ENCODE data around the gene PSEN1. TPM values are rescaled to one million over a fixed set of nuclear protein-coding genes. Genes with fewer than 3 reads are reported as not detected.

Gene PSEN1
- total and polyA plus RNA-seq, 10 of the 15 experiments (the other 5 are each of a cell fraction or from before 2014, with no cell fraction given), result 8.9 to 32.3 (median 21.8) TPM

DNA sequence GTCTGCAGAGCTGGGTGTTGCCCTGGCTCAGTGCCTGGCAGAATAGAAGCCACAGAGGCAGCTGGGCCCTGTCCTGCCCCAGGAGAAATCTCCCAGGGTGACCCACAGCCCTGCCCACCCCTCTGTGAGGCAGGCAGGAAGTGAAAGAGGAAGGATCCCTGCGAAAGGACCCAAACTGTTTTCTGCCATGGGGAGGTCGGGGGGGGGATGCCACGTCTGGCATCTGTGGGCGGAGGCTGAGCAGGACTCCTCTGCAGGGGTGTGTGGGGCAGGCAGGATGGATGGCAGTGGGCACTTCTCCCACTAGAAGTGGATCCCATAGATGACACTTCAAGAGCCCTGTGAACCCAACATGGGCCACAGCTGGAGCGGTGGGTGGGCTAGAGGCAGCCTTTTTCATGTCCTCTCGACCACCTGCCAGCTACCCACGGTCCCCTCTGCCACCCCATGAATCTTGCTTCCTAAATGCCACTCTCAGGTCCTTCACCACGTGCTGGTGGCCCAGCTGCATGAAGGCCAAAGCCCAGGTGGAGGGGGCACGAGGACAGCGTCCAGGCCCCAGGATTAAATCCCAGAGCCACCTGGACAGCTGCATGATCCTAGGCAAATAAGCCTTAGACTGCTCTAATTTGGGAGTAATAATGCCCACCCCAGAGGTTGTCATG lies 104.6 kb downstream of the PSEN1 start:
- in situ Hi-C loops (cut with MboI) (no loop called here), intact Hi-C loops (cut with micrococcal nuclease; ENCODE audit: unreplicated experiment) (no loop called here)
- no peak for FAIRE-seq
- 53% methylated on average over 10 of the region's 10 CpGs for WGBS (ENCODE audit: insufficient coverage, insufficient replicate concordance, low lambda C conversion rate, missing lambda C conversion rate)
- POLR2A ChIA-PET, result interaction anchor here (0.7 kb wide), 1 partner anchor 51 kb away, joined by 4 read pairs; no protein-coding TSS in a partner anchor
- peaks cover 50% of the 10 kb centered on the region for H3K4me1 ChIP-seq (ENCODE audit: control insufficient read depth, insufficient read depth, low read length)
- H3K4me3 ChIP-seq, result no peak overlapping the region
- 0 out of 2 replicates have a peak, but pooled peaks cover 4% of the 10 kb centered on the region for H4K20me1 ChIP-seq (ENCODE audit: control insufficient read depth, insufficient read depth)
- no peak overlapping the region for H3K27ac ChIP-seq (ENCODE audit: control insufficient read depth, insufficient read depth)
- no peaks in the 10 kb centered on the region for H3K79me2 ChIP-seq (ENCODE audit: control insufficient read depth, insufficient read depth, low read length)
- CTCF ChIA-PET, result interaction anchor here (1.0 kb wide), 1 partner anchor 97 kb away, joined by 3 read pairs; no protein-coding TSS in a partner anchor
- no peaks in the 10 kb centered on the region; the same call in 2 of the 3 replicates for H3K9me3 ChIP-seq (replicated peaks; ENCODE audit: control insufficient read depth, insufficient read depth, low read length)
- ATAC-seq, result peak; percentile 6
- no peak overlapping the region for H3K4me2 ChIP-seq (ENCODE audit: control insufficient read depth, insufficient read depth)
- DNase-seq (ENCODE audit: low read depth, low spot score), result no peak
- SMC1A ChIA-PET (ENCODE audit: uncharacterized antibody, unreplicated experiment), result interaction anchor here (1.0 to 2.1 kb wide), 2 partner anchors 39 to 231 kb away, joined by 3 to 8 read pairs; no protein-coding TSS in a partner anchor
- RAD21 ChIA-PET (ENCODE audit: unreplicated experiment), result interaction anchor here (0.7 to 1.2 kb wide), 3 partner anchors 9 to 26 kb away, joined by 3 to 4 read pairs (median 3); no protein-coding TSS in a partner anchor
- no TSS peak for BruUV-seq (replicated peaks)
- H3K27me3 ChIP-seq (replicated peaks in 1 of 2; ENCODE audit: control insufficient read depth in 2 of 2, insufficient read depth in 2 of 2, low read length in 1 of 2), result peaks cover 8 to 16% of the 10 kb centered on the region in 2 experiments
- H2AFZ ChIP-seq (ENCODE audit: control insufficient read depth, low read depth, low read length), result no peak overlapping the region
- H3K9ac ChIP-seq (ENCODE audit: control insufficient read depth, insufficient read depth, low read length), result no peak overlapping the region
- no peaks in the 10 kb centered on the region for H3K36me3 ChIP-seq (ENCODE audit: control insufficient read depth in 2 of 2, insufficient read depth in 2 of 2, low read length in 1 of 2)
- no peak for TF ChIP-seq TBL1XR1 (IDR thresholded peaks at IDR 0.05; ENCODE audit: low read depth, low read length)
- TF ChIP-seq CEBPB (IDR thresholded peaks at IDR 0.05; ENCODE audit: borderline replicate concordance in 1 of 2, low read depth in 2 of 2, low read length in 2 of 2), result no peak
- TF ChIP-seq SMC3 (IDR thresholded peaks at IDR 0.05; ENCODE audit: borderline replicate concordance, low read length), result no peak
- TF ChIP-seq IKZF1 (conservative IDR thresholded peaks at IDR 0.05), result peak; percentile 74; the same call in 1 of the 2 replicates
- TF ChIP-seq E2F4 (IDR thresholded peaks at IDR 0.05; ENCODE audit: low read depth, low read length), result no peak
- TF ChIP-seq POU2F2 (IDR thresholded peaks at IDR 0.05; ENCODE audit: borderline replicate concordance, low read depth, low read length), result no peak
- no peak for TF ChIP-seq RELB (IDR thresholded peaks at IDR 0.05; ENCODE audit: low read depth)
- TF ChIP-seq ZBED1 (IDR thresholded peaks at IDR 0.05; ENCODE audit: borderline replicate concordance), result no peak
- TF ChIP-seq SRF (IDR thresholded peaks at IDR 0.05; ENCODE audit: low read depth in 2 of 2, low read length in 2 of 2), result no peak
- TF ChIP-seq SUZ12 (IDR thresholded peaks at IDR 0.05; ENCODE audit: unreplicated experiment), result no peak
- TF ChIP-seq BMI1 (IDR thresholded peaks at IDR 0.05; ENCODE audit: borderline replicate concordance), result no peak
- TF ChIP-seq RCOR1 (conservative IDR thresholded peaks at IDR 0.05; ENCODE audit: low read depth, low read length), result no peak
- 0 out of 2 replicates have a peak, but pooled peaks have one; percentile 52 for TF ChIP-seq GATAD2B (conservative IDR thresholded peaks at IDR 0.05; ENCODE audit: low read depth)
- TF ChIP-seq DPF2 (IDR thresholded peaks at IDR 0.05), result peak; percentile 29; the same call in 1 of the 2 replicates
- TF ChIP-seq SPI1 (IDR thresholded peaks at IDR 0.05; ENCODE audit: borderline replicate concordance, insufficient read depth, low read depth, low read length), result peak; percentile 37; the same call in 1 of the 2 replicates
- no peak for TF ChIP-seq EGR1 (IDR thresholded peaks at IDR 0.05; ENCODE audit: borderline replicate concordance in 1 of 2, low read depth in 2 of 2, low read length in 2 of 2)
- no peak for TF ChIP-seq POLR2AphosphoS5 (IDR thresholded peaks at IDR 0.05; ENCODE audit: low read length)
- TF ChIP-seq EED (IDR thresholded peaks at IDR 0.05; ENCODE audit: low read depth), result peak; percentile 63; the same call in 1 of the 2 replicates
- TF ChIP-seq MTA2 (IDR thresholded peaks at IDR 0.05; ENCODE audit: low read depth), result no peak
- no peak for TF ChIP-seq TCF7 (IDR thresholded peaks at IDR 0.05; ENCODE audit: borderline replicate concordance)
- TF ChIP-seq NFYA (IDR thresholded peaks at IDR 0.05; ENCODE audit: borderline replicate concordance, low read depth, low read length), result no peak
- TF ChIP-seq RAD51 (IDR thresholded peaks at IDR 0.05), result no peak

Measured in GM12878 (cell line).